ENCODE results near the gene PLK3. TPM values are rescaled to one million over a fixed set of nuclear protein-coding genes. Genes with fewer than 3 reads are reported as not detected.
"Not testable (repeated sequence)": the region's sequence is repeated elsewhere in the genome, so short reads cannot be mapped to it uniquely, and the experiment has no call there.

PLK3 gene
- total RNA-seq, 1 experiment from 2014 or later = 12.7 TPM

DNA sequence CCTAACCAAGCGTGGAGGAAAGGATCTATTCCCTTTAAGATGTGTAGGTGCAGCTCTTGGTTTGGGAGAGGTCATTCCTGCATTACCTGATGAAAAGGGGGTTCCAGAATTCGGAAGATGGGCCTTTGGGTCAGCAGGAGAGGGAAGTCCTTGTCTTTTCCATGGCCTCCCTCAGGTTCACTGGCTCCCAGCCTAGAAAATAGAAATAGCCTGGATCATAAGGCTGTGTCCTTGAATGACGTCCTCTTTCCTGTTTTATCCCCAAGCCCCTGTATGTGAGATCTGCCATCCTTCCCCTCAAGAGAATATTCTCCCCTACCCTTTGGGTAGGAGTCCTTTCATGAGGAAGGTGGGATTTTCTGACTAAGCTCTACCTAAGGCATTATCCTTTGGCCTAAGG, 39.3 kb upstream of the PLK3 start:
- Histone ChIP-seq H3K4me3 (no peak overlapping the region), H3K4me2 (no peak overlapping the region), H3K79me2 (ENCODE audit: low read depth) (no peaks in the 10 kb centered on the region), H3K9me2 (ENCODE audit: insufficient read depth) (no peaks in the 10 kb centered on the region), H2AFZ (no peak overlapping the region), H3K36me3 (ENCODE audit: low read depth) (peaks cover 30% of the 10 kb centered on the region), H3K27me3 (ENCODE audit: insufficient read depth, low read depth) (no peaks in the 10 kb centered on the region), H3F3A (ENCODE audit: insufficient read depth, low read depth) (0 out of 2 replicates have a peak, but pooled peaks cover 9% of the 10 kb centered on the region), H3K4me1 (replicated peaks; ENCODE audit: insufficient read depth) (no peaks in the 10 kb centered on the region), H3K27ac (no peak overlapping the region), H3K9me3 (ENCODE audit: insufficient read depth, low read depth) (no peaks in the 10 kb centered on the region), H4K20me1 (ENCODE audit: insufficient read depth) (no peaks in the 10 kb centered on the region)
- ChIA-PET POLR2A (ENCODE audit: unreplicated experiment) (no interaction called here), CTCF (no interaction called here)
- intact Hi-C loops (cut with micrococcal nuclease; ENCODE audit: unreplicated experiment) = no loop called here
- TF ChIP-seq EZH2 (IDR thresholded peaks at IDR 0.05; ENCODE audit: low read depth) = no peak
- TF ChIP-seq CTCF (conservative IDR thresholded peaks at IDR 0.05) = no peak
- BruUV-seq (replicated peaks) = no TSS peak
- no peak for DNase-seq

GRCh38 chr1:44766421-44766820, 33.8 kb upstream of the PLK3 start:
- H3K4me3 ChIP-seq; intact Hi-C loops (cut with micrococcal nuclease; ENCODE audit: unreplicated experiment); H3K79me2 ChIP-seq (ENCODE audit: low read depth); H3K4me1 ChIP-seq (replicated peaks; ENCODE audit: insufficient read depth); H3K4me2 ChIP-seq; DNase-seq; H3K9me2 ChIP-seq (ENCODE audit: insufficient read depth); H4K20me1 ChIP-seq (ENCODE audit: insufficient read depth); H3K27me3 ChIP-seq (ENCODE audit: insufficient read depth, low read depth); H3K27ac ChIP-seq; H2AFZ ChIP-seq; BruUV-seq (replicated peaks); H3K9me3 ChIP-seq (ENCODE audit: insufficient read depth, low read depth): not testable (repeated sequence)
- POLR2A ChIA-PET (ENCODE audit: unreplicated experiment) = interaction anchor here (0.6 kb wide), 2 partner anchors 25 to 35 kb away, joined by 5 read pairs; no protein-coding TSS in a partner anchor
- CTCF ChIA-PET = interaction anchor here (1.3 kb wide), 1 partner anchor 27 kb away, joined by 3 read pairs; no protein-coding TSS in a partner anchor
- Histone ChIP-seq H3F3A (ENCODE audit: insufficient read depth, low read depth) (peaks cover 45% of the 10 kb centered on the region; the same call in 1 of the 2 replicates), H3K36me3 (ENCODE audit: low read depth) (0 out of 2 replicates have a peak, but pooled peaks cover 20% of the 10 kb centered on the region)

GRCh38 chr1:44775078-44775929, 24.9 kb upstream of the PLK3 start, which contains the start of gene RPS8:
Gene RPS8 (plus strand): TSS chr1:44775540. CDS start chr1:44775597, 57 bp downstream.
- Histone ChIP-seq H4K20me1 (ENCODE audit: insufficient read depth) (peaks cover 38% of the 10 kb centered on the region), H2AFZ (peak within 1 kb of the TSS; percentile 73), H3F3A (ENCODE audit: insufficient read depth, low read depth) (peaks cover 66% of the 10 kb centered on the region), H3K9me2 (ENCODE audit: insufficient read depth) (no peaks in the 10 kb centered on the region), H3K79me2 (ENCODE audit: low read depth) (peaks cover 60% of the 10 kb centered on the region), H3K27me3 (ENCODE audit: insufficient read depth, low read depth) (no peaks in the 10 kb centered on the region), H3K4me3 (peak within 1 kb of the TSS; percentile 95), H3K4me2 (peak within 1 kb of the TSS; percentile 84), H3K4me1 (replicated peaks; ENCODE audit: insufficient read depth) (peaks cover 22% of the 10 kb centered on the region), H3K36me3 (ENCODE audit: low read depth) (peaks cover 42% of the 10 kb centered on the region), H3K27ac (peak within 1 kb of the TSS; percentile 98), H3K9me3 (ENCODE audit: insufficient read depth, low read depth) (no peaks in the 10 kb centered on the region)
- CTCF ChIA-PET = interaction anchor here (0.5 to 1.2 kb wide), 6 partner anchors 18 to 747 kb away, joined by 3 to 15 read pairs (median 3); partner anchors contain the start of gene PLK3
- BruUV-seq (replicated peaks) = TSS peak; percentile 85
- peak; percentile 86 to 87 for DNase-seq
- TF ChIP-seq CTCF (conservative IDR thresholded peaks at IDR 0.05) = 0 out of 2 replicates have a peak, but pooled peaks have one; percentile 10
- no peak for TF ChIP-seq EZH2 (IDR thresholded peaks at IDR 0.05; ENCODE audit: low read depth)
- POLR2A ChIA-PET (ENCODE audit: unreplicated experiment) = interaction anchor here (0.5 to 1.6 kb wide), 13 partner anchors 26 to 1954 kb away, joined by 3 to 15 read pairs (median 5); partner anchors contain the start of genes MMACHC, PRDX1, RNU5D-1 and TMEM53
- intact Hi-C loops (cut with micrococcal nuclease; ENCODE audit: unreplicated experiment) = loop anchor here (2.0 kb wide), 1 partner anchor 45 kb away; the partner anchor contains the start of gene RNU5D-1

All from PC-9 (cell line).